K562 (cell line): ENCODE measurements around the gene THRSP. TPM values are rescaled to one million over a fixed set of nuclear protein-coding genes. Genes with fewer than 3 reads are reported as not detected.
A peak's percentile ranks its signal among the peaks of the same experiment; 100 is the strongest.

Source experiments
- CBX1 ChIP-seq: sonication (generic); IDR thresholded peaks from 2 replicates; pipeline ENCODE4 v1.6.1; 2016; ENCODE audit warnings: antibody characterized with exemption, low read depth, mild to moderate bottlenecking
- PHF20 ChIP-seq: fragments of 450-650 bp; IDR thresholded peaks from 2 replicates; pipeline ENCODE4 v1.6.1; 2018; ENCODE audit not compliant: partially characterized antibody
- polyA plus RNA-seq, 8 experiments: library from polyadenylated mRNA; depleted of rRNA in 4 of 8; stranded (reverse) in 5 of 8; unstranded in 3 of 8; fragments of >200 nt; fragmentation: Nextera tagmentation in 2 of 8; fragmentation: Illumina TruSeq in 1 of 8; extraction: Ambion mirVana in 2 of 8; extraction: Trizol in 1 of 8; gene quantifications; 2 replicates each; pipeline versions ENCODE4 v1.2.1 to v1.2.3, GENCODE V29; 2011 to 2014; ENCODE audit warnings: inconsistent platforms in 1 of 8, missing spikeins in 1 of 8
- total RNA-seq, 7 experiments: library from RNA; depleted of rRNA in 6 of 7; stranded (reverse); fragments of >200 nt in 6 of 7; fragmentation: Illumina TruSeq in 2 of 7; extraction: Trizol in 2 of 7; gene quantifications; 2 replicates each; pipeline versions ENCODE4 v1.2.1 to v1.2.3, GENCODE V29; 2011 to 2021; ENCODE audit warnings: low replicate concordance in 1 of 7
- TF ChIP-seq, protein P1 (sequence below): fragments of 450-650 bp; IDR thresholded peaks from 2 replicates; pipeline ENCODE4 v1.6.1; 2017; ENCODE audit warnings: antibody characterized with exemption, mild to moderate bottlenecking
- TF ChIP-seq, protein P2 (sequence below): fragments of 450-650 bp; formaldehyde crosslinking; IDR thresholded peaks from 2 replicates; pipeline ENCODE4 v1.4.0; 2022; ENCODE audit warnings: missing genetic modification characterization
- TF ChIP-seq, protein P3 (sequence below): IDR thresholded peaks from 2 replicates; pipeline ENCODE4 v1.6.1; 2011; ENCODE audit not compliant: insufficient read length; ENCODE audit errors: extremely low read depth
- TF ChIP-seq, protein P4 (sequence below), 2 experiments: fragments of 450-650 bp; IDR thresholded peaks; 2 replicates each; pipeline ENCODE4 v1.6.1; 2016; ENCODE audit warnings: mild to moderate bottlenecking in 2 of 2, borderline replicate concordance in 1 of 2, low read depth in 1 of 2, moderate library complexity in 1 of 2
- TF ChIP-seq, protein P5 (sequence below): fragments of 450-650 bp; IDR thresholded peaks from 2 replicates; pipeline ENCODE4 v1.7.1; 2018; ENCODE audit warnings: mild to moderate bottlenecking, low read depth; ENCODE audit not compliant: partially characterized antibody

The THRSP gene
- total and polyA plus RNA-seq, 9 of the 15 experiments (the other 6 are each of a cell fraction or from before 2014, with no cell fraction given), result 0.23 to 0.56 (median 0.31) TPM; not detected in 2

DNA sequence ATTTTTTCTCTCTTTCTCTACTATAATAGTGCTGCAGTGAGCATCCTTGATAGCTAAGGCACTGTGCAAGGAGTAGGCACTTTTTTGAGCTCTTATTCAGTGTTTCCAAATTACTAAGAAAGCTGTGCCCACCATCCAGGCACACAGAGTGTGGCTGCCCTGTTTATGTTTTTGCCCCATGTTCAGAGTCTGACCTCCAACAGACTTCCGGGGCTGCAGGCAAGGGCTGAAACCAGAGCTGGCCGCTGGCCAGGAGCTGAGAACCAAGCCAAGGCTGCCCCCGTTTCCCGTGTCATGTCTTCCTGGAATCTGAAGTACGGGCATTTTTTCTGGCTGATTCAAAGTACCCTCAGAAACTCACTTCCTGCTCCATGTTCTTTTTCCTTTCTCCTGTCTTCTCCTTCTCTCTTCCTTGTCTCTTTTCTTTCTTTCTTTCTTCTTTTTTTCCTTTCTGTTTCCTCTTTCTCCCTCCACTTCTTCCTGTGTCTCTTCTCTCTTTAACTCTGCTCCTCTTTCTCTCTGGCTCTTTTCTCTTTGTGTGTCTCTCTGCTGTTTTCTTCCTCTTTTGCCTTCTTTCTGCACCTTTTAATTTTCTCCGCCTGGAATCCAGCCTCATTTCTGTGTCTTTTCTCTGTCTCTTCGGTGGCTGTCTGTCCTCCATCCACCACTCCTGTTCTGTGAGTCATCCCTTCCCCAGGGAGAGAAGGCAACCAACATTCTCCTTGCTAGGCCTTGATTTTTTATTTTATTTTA, 23.6 kb upstream of the THRSP start (continued):
- TF ChIP-seq, protein P1, sequence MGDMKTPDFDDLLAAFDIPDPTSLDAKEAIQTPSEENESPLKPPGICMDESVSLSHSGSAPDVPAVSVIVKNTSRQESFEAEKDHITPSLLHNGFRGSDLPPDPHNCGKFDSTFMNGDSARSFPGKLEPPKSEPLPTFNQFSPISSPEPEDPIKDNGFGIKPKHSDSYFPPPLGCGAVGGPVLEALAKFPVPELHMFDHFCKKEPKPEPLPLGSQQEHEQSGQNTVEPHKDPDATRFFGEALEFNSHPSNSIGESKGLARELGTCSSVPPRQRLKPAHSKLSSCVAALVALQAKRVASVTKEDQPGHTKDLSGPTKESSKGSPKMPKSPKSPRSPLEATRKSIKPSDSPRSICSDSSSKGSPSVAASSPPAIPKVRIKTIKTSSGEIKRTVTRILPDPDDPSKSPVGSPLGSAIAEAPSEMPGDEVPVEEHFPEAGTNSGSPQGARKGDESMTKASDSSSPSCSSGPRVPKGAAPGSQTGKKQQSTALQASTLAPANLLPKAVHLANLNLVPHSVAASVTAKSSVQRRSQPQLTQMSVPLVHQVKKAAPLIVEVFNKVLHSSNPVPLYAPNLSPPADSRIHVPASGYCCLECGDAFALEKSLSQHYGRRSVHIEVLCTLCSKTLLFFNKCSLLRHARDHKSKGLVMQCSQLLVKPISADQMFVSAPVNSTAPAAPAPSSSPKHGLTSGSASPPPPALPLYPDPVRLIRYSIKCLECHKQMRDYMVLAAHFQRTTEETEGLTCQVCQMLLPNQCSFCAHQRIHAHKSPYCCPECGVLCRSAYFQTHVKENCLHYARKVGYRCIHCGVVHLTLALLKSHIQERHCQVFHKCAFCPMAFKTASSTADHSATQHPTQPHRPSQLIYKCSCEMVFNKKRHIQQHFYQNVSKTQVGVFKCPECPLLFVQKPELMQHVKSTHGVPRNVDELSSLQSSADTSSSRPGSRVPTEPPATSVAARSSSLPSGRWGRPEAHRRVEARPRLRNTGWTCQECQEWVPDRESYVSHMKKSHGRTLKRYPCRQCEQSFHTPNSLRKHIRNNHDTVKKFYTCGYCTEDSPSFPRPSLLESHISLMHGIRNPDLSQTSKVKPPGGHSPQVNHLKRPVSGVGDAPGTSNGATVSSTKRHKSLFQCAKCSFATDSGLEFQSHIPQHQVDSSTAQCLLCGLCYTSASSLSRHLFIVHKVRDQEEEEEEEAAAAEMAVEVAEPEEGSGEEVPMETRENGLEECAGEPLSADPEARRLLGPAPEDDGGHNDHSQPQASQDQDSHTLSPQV, result peak; percentile 96
- TF ChIP-seq, protein P2, sequence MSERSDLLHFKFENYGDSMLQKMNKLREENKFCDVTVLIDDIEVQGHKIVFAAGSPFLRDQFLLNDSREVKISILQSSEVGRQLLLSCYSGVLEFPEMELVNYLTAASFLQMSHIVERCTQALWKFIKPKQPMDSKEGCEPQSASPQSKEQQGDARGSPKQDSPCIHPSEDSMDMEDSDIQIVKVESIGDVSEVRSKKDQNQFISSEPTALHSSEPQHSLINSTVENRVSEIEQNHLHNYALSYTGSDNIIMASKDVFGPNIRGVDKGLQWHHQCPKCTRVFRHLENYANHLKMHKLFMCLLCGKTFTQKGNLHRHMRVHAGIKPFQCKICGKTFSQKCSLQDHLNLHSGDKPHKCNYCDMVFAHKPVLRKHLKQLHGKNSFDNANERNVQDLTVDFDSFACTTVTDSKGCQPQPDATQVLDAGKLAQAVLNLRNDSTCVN (CRISPR knock-in tag), result peak; percentile 96; the same call in 1 of the 2 replicates
- TF ChIP-seq, protein P3, sequence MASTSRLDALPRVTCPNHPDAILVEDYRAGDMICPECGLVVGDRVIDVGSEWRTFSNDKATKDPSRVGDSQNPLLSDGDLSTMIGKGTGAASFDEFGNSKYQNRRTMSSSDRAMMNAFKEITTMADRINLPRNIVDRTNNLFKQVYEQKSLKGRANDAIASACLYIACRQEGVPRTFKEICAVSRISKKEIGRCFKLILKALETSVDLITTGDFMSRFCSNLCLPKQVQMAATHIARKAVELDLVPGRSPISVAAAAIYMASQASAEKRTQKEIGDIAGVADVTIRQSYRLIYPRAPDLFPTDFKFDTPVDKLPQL, result no peak
- no peak for TF ChIP-seq CBX1
- TF ChIP-seq, protein P4, sequence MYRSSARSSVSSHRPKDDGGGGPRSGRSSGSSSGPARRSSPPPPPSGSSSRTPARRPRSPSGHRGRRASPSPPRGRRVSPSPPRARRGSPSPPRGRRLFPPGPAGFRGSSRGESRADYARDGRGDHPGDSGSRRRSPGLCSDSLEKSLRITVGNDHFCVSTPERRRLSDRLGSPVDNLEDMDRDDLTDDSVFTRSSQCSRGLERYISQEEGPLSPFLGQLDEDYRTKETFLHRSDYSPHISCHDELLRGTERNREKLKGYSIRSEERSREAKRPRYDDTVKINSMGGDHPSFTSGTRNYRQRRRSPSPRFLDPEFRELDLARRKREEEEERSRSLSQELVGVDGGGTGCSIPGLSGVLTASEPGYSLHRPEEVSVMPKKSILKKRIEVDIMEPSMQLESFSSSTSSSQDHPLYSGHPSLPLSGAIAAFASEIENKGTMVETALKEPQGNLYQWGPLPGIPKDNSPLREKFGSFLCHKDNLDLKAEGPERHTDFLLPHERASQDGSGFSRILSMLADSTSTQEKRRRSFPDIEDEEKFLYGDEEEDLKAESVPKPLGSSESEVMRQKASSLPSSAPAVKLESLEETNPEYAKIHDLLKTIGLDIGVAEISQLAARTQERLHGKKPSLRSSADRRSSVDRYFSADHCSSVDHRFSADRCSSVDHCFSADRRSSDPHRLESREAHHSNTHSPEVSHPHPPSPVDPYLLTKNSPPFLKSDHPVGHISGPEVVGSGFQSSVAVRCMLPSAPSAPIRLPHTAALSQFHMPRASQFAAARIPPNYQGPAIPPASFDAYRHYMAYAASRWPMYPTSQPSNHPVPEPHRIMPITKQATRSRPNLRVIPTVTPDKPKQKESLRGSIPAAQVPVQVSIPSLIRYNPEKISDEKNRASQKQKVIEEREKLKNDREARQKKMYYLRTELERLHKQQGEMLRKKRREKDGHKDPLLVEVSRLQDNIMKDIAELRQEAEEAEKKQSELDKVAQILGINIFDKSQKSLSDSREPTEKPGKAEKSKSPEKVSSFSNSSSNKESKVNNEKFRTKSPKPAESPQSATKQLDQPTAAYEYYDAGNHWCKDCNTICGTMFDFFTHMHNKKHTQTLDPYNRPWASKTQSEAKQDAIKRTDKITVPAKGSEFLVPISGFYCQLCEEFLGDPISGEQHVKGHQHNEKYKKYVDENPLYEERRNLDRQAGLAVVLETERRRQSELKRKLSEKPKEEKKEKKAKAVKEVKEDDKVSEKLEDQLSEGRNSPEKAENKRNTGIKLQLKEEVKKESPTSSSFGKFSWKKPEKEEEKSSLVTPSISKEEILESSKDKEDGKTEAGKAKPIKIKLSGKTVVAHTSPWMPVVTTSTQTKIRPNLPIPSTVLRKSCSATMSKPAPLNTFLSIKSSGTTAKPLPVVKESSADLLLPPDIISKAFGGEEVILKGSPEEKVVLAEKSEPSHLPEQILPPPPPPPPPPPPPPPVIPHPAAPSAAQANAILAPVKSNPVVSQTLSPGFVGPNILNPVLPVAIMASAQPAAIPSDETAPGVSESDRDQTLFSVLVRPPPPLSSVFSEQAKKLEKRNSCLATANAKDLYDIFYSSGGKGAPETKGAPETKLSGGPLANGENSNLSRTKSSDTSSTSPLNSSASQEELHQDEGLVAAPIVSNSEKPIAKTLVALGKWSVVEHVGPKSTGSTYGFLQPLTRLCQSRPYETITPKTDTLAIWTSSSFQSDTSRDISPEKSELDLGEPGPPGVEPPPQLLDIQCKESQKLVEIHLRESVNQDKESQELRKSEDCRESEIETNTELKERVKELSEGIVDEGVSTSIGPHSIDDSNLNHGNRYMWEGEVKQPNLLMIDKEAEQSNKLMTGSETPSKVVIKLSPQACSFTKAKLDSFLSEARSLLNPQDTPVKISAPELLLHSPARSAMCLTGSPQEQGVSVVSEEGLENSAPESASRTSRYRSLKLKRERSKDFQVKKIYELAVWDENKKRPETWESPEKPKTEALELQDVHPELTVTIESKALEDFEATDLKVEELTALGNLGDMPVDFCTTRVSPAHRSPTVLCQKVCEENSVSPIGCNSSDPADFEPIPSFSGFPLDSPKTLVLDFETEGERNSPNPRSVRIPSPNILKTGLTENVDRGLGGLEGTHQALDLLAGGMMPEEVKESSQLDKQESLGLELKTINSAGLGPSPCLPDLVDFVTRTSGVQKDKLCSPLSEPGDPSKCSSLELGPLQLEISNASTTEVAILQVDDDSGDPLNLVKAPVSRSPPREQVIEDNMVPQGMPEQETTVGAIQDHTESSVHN (IDR thresholded peaks at IDR 0.05; ENCODE audit: borderline replicate concordance in 1 of 2, low read depth in 1 of 2), result 0 out of 4 replicates have a peak, but pooled peaks of 1 of the 2 experiments have one; percentile 50
- TF ChIP-seq, protein P5, sequence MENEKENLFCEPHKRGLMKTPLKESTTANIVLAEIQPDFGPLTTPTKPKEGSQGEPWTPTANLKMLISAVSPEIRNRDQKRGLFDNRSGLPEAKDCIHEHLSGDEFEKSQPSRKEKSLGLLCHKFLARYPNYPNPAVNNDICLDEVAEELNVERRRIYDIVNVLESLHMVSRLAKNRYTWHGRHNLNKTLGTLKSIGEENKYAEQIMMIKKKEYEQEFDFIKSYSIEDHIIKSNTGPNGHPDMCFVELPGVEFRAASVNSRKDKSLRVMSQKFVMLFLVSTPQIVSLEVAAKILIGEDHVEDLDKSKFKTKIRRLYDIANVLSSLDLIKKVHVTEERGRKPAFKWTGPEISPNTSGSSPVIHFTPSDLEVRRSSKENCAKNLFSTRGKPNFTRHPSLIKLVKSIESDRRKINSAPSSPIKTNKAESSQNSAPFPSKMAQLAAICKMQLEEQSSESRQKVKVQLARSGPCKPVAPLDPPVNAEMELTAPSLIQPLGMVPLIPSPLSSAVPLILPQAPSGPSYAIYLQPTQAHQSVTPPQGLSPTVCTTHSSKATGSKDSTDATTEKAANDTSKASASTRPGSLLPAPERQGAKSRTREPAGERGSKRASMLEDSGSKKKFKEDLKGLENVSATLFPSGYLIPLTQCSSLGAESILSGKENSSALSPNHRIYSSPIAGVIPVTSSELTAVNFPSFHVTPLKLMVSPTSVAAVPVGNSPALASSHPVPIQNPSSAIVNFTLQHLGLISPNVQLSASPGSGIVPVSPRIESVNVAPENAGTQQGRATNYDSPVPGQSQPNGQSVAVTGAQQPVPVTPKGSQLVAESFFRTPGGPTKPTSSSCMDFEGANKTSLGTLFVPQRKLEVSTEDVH, result peak; percentile 48
- peak; percentile 75 for TF ChIP-seq PHF20
